ENCODE measurements around the gene ERCC1.

The ERCC1 gene

DNA sequence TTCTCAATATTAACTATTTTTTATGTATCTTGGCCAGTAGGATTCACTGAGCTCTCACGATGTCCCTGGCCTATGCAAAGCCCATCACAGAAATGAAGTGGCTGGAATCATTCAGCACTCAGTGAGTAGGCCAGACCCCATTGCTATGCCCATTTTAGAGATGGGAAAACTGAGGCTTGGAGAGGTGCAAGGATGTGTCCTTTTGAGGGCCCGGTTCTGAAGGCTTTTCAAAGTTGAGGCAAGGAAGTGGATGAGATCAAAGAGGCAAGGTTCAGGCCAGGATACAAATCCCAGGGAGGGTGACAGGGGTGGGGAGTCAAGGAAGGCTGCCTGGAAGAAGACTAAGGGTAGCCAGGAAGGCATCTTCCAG lies 18.7 kb upstream of the ERCC1 start:
- ATAC-seq (ENCODE audit: low read depth) (no peak), DNase-seq (ENCODE audit: low spot score) (no peak)
- Histone ChIP-seq H3K27ac (ENCODE audit: poor library complexity, severe bottlenecking) (peak overlapping the region; percentile 90), H3K36me3 (ENCODE audit: low read depth) (no peaks in the 10 kb centered on the region), H3K27me3 (ENCODE audit: insufficient read depth, poor library complexity, severe bottlenecking) (no peaks in the 10 kb centered on the region), H3K9me3 (ENCODE audit: severe bottlenecking) (no peaks in the 10 kb centered on the region), H3K4me3 (ENCODE audit: severe bottlenecking) (no peak overlapping the region), H3K4me1 (ENCODE audit: insufficient read depth, poor library complexity, severe bottlenecking) (peaks cover 27% of the 10 kb centered on the region)
- TF ChIP-seq, protein P1, sequence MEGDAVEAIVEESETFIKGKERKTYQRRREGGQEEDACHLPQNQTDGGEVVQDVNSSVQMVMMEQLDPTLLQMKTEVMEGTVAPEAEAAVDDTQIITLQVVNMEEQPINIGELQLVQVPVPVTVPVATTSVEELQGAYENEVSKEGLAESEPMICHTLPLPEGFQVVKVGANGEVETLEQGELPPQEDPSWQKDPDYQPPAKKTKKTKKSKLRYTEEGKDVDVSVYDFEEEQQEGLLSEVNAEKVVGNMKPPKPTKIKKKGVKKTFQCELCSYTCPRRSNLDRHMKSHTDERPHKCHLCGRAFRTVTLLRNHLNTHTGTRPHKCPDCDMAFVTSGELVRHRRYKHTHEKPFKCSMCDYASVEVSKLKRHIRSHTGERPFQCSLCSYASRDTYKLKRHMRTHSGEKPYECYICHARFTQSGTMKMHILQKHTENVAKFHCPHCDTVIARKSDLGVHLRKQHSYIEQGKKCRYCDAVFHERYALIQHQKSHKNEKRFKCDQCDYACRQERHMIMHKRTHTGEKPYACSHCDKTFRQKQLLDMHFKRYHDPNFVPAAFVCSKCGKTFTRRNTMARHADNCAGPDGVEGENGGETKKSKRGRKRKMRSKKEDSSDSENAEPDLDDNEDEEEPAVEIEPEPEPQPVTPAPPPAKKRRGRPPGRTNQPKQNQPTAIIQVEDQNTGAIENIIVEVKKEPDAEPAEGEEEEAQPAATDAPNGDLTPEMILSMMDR (IDR thresholded peaks at IDR 0.05; ENCODE audit: poor library complexity, severe bottlenecking) = no peak

DNA sequence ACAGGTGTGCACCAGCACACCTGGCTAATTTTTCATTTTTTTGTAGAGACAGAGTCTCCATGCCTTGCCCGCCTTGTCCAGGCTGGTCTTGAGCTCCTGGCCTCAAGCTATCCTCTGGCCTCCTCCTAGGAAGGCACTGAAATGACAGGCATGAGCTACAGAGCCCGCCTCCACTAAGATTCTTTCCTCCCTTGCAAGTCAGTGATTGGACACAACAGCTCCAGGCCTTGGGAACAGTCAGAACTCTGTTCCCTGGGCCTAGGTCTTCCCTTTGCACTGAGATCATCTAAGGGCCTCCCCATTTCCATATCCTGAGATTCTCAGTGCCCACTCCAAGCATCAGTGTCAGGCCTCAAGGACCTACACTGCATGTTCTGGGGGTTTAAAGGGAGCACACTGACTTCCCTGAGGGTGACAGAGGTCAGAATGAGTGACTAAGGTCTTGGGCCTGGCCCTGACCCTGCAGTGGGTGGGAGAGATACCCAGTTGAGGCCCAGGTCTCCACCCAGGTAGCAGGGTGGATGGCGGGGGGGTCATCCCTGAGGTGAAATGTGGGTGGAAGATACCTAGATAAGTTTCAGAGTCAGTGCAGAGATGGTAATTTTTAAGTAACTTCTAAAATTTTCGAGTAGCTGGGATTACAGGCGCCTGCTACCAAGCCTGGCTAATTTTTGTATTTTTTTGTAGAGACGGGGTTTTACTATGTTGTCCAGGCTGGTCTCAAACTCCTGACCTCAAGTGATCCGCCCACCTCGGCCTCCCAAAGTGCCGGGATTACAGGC lies 17.3 kb upstream of the ERCC1 start:
- Histone ChIP-seq H3K4me3 (ENCODE audit: severe bottlenecking) (no peak overlapping the region), H3K36me3 (ENCODE audit: low read depth) (no peaks in the 10 kb centered on the region), H3K9me3 (ENCODE audit: severe bottlenecking) (no peaks in the 10 kb centered on the region), H3K27ac (ENCODE audit: poor library complexity, severe bottlenecking) (peak overlapping the region; percentile 65), H3K4me1 (ENCODE audit: insufficient read depth, poor library complexity, severe bottlenecking) (peaks cover 16% of the 10 kb centered on the region), H3K27me3 (ENCODE audit: insufficient read depth, poor library complexity, severe bottlenecking) (no peaks in the 10 kb centered on the region)
- TF ChIP-seq, protein P1 (IDR thresholded peaks at IDR 0.05; ENCODE audit: poor library complexity, severe bottlenecking) = no peak
- ATAC-seq (ENCODE audit: low read depth) (0 out of 3 replicates have a peak, but pooled peaks have one; percentile 3), DNase-seq (ENCODE audit: low spot score) (no peak)

DNA sequence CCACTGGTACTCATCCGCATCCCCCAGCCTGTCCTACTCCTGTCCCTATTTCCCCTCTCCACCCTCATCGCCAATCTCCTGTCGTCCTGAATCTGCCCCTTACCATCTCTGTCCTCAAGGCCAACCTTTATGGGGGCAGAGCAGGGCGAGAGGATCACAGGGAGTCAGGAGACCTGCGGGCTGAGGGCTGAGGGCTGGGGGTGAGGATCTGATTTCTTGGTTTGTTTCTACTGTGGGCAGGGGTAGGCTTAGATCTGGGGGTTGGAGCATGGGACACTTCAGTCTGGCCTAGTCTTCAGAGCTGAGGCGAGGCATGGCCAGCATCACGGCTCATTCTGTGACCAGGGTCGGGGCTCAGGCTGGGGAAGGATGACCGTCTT lies 16.5 kb upstream of the ERCC1 start:
- H3K4me3 ChIP-seq (ENCODE audit: severe bottlenecking) = no peak overlapping the region
- peaks cover 16% of the 10 kb centered on the region for H3K4me1 ChIP-seq (ENCODE audit: insufficient read depth, poor library complexity, severe bottlenecking)
- TF ChIP-seq, protein P1 (IDR thresholded peaks at IDR 0.05; ENCODE audit: poor library complexity, severe bottlenecking) = no peak
- DNase-seq (ENCODE audit: low spot score) (no peak), ATAC-seq (ENCODE audit: low read depth) (no peak)
- no peaks in the 10 kb centered on the region for H3K9me3 ChIP-seq (ENCODE audit: severe bottlenecking)
- H3K36me3 ChIP-seq (ENCODE audit: low read depth) = no peaks in the 10 kb centered on the region
- H3K27me3 ChIP-seq (ENCODE audit: insufficient read depth, poor library complexity, severe bottlenecking) = no peaks in the 10 kb centered on the region
- peak overlapping the region; percentile 65 for H3K27ac ChIP-seq (ENCODE audit: poor library complexity, severe bottlenecking)

DNA sequence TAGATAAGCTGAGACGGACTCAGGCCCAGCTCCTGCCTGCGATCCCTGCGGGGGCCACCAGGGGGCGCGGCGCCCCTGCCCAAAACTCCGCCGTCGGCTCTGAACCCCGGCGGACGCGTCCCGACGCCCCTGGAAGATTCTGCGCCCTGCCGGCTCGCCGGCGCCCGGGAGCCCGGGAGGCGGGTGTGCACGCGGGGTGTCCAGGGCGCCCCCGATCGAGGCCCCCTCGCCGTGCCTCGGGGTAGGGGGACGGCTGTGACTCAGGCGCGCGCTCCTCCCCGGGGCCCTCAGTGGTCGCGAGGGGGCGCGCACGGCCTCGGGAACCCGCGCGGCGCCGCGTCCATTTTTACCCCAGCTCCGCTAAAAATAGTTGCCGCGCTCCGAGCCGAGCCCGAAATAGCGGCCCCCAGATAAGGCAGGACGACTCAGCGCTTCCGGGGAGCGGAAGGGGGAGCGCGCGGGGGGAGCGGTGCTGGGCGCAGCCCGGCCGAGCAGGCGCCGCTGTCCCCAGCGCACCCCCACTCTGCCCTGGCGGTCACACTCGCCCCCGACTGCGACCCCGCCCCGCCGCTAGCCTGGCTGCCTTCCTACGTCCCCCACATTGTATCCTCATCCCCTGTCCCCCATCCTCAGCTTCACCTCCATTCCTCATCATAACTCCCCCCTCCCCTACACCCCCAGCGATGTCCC lies 16.0 kb upstream of the ERCC1 start:
- DNase-seq (ENCODE audit: low spot score) = no peak

More for the DNA sequence above, 16.0 kb upstream of the ERCC1 start:
- H3K4me3 ChIP-seq (ENCODE audit: severe bottlenecking) = peak overlapping the region; percentile 86
- no peaks in the 10 kb centered on the region for H3K27me3 ChIP-seq (ENCODE audit: insufficient read depth, poor library complexity, severe bottlenecking)
- TF ChIP-seq, protein P1 (IDR thresholded peaks at IDR 0.05; ENCODE audit: poor library complexity, severe bottlenecking) = peak; percentile 99
- H3K36me3 ChIP-seq (ENCODE audit: low read depth) = no peaks in the 10 kb centered on the region
- no peaks in the 10 kb centered on the region for H3K9me3 ChIP-seq (ENCODE audit: severe bottlenecking)
- H3K4me1 ChIP-seq (ENCODE audit: insufficient read depth, poor library complexity, severe bottlenecking) = peaks cover 15% of the 10 kb centered on the region
- H3K27ac ChIP-seq (ENCODE audit: poor library complexity, severe bottlenecking) = peak overlapping the region; percentile 65
- ATAC-seq (ENCODE audit: low read depth) = peak; percentile 47

Data from RWPE2 (cell line).